Brain pericyte (primary cell): ENCODE results near the gene CPTP.
"Not testable (repeated sequence)": the region's sequence is repeated elsewhere in the genome, so short reads cannot be mapped to it uniquely, and the experiment has no call there.

ENCODE experiments used
- DNase-seq: peaks from one replicate; pipeline ENCODE4 v3.0.0-alpha.2; 2012; ENCODE audit warnings: low read depth, low spot score

The CPTP gene

GRCh38 chr1:1361982-1362423, 37.4 kb downstream of the CPTP start:
- peak; percentile 49 for DNase-seq

- DNase-seq: no peak
These were observed 39.7 kb downstream of the CPTP start for GRCh38 chr1:1364266-1364665.

- DNase-seq: no peak
These were observed 41.5 kb downstream of the CPTP start for GRCh38 chr1:1365875-1366698.

GRCh38 chr1:1366699-1367066, 42.1 kb downstream of the CPTP start:
- DNase-seq: no peak

GRCh38 chr1:1367315-1367714, 42.7 kb downstream of the CPTP start:
- no peak for DNase-seq

- not testable (repeated sequence) for DNase-seq
These were observed 45.5 kb downstream of the CPTP start for GRCh38 chr1:1370094-1370493.

- no peak for DNase-seq
These were observed 46.2 kb downstream of the CPTP start for GRCh38 chr1:1370771-1371300.

- no peak for DNase-seq
These were observed 46.8 kb downstream of the CPTP start for GRCh38 chr1:1371364-1371745.

GRCh38 chr1:1371746-1372711, 47.4 kb downstream of the CPTP start:
- no peak for DNase-seq

GRCh38 chr1:1373051-1373814, 48.6 kb downstream of the CPTP start:
- no peak for DNase-seq

- no peak for DNase-seq
These were observed 49.4 kb downstream of the CPTP start for GRCh38 chr1:1373815-1374588.

GRCh38 chr1:1374589-1374928, 50.0 kb downstream of the CPTP start:
- no peak for DNase-seq

GRCh38 chr1:1374929-1375662, 50.5 kb downstream of the CPTP start, which contains the start of gene AURKAIP1:
Gene AURKAIP1, minus strand, starts transcription at chr1:1375207. Its CDS starts 451 bp downstream, at chr1:1374756.
- peak; percentile 99 for DNase-seq

GRCh38 chr1:1376551-1377226, 52.1 kb downstream of the CPTP start:
- no peak for DNase-seq

- no peak for DNase-seq
These were observed 53.1 kb downstream of the CPTP start for GRCh38 chr1:1377540-1378205.
